Retinal pigment epithelial cell (primary cell): Measurements from ENCODE around the gene MAN2A2.
A peak's percentile ranks its signal among the peaks of the same experiment; 100 is the strongest.

Experiments used
- DNase-seq: peaks from one replicate; pipeline ENCODE4 v3.0.0-alpha.2; 2010; ENCODE audit warnings: low read depth
- H3K4me3 ChIP-seq: 2 replicates; pipeline ENCODE4 v1.5.1; 2011; ENCODE audit warnings: mild to moderate bottlenecking, low read length, control low read depth, moderate library complexity
- TF ChIP-seq, protein P1 (sequence below): conservative IDR thresholded peaks from 2 replicates; pipeline ENCODE4 v1.5.1; 2011; ENCODE audit warnings: low read depth, low read length, control low read depth, inconsistent platforms

Gene MAN2A2

DNA sequence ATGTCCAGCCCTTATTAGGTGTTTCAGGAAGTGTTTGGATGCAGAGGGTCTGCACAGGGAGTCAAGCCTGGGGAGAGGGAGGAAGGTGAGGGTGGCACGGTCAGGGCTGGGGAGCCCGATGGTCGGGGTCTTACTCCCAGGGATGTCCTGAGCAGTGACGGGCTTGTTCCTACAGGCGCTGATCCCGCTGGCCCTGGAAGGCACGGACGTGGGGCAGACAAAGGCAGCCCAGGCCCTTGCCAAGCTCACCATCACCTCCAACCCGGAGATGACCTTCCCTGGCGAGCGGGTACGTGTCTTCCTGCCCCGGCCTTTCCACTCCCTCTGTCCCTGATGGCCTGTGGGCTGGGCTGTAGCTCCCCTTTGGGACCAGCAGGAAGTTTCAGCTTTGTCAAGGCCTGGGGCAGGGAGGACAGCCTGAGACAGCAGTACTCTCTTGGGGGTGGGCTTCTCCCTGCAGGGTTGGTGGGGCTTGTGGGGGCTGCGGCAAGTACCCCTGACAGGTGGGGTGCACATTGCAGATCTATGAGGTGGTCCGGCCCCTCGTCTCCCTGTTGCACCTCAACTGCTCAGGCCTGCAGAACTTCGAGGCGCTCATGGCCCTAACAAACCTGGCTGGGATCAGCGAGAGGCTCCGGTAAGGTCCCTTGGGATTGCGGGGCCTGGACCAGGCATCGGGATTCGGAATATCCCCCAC is 47.0 kb downstream of the MAN2A2 start:
- no peak for DNase-seq
- H3K4me3 ChIP-seq: no peak overlapping the region
- TF ChIP-seq, protein P1, sequence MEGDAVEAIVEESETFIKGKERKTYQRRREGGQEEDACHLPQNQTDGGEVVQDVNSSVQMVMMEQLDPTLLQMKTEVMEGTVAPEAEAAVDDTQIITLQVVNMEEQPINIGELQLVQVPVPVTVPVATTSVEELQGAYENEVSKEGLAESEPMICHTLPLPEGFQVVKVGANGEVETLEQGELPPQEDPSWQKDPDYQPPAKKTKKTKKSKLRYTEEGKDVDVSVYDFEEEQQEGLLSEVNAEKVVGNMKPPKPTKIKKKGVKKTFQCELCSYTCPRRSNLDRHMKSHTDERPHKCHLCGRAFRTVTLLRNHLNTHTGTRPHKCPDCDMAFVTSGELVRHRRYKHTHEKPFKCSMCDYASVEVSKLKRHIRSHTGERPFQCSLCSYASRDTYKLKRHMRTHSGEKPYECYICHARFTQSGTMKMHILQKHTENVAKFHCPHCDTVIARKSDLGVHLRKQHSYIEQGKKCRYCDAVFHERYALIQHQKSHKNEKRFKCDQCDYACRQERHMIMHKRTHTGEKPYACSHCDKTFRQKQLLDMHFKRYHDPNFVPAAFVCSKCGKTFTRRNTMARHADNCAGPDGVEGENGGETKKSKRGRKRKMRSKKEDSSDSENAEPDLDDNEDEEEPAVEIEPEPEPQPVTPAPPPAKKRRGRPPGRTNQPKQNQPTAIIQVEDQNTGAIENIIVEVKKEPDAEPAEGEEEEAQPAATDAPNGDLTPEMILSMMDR: no peak

DNA sequence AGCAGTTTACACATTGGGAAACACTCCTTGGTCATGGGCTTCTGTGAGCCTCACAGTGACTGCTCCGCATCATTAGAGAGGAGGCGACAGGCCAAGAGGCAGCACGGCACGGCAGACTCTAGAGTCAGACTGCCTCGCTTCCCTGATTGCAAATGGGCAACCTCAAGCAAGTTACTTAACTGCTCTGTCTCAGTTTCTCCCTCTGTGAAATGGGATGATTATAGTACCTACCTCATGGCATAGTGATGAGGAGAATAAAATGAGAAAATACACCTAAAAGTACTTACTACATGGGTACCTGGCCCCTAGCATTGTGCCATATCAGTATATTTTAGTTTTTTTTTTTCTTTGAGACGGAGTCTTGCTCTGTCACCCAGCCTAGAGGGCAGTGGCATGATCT is 47.6 kb downstream of the MAN2A2 start:
- TF ChIP-seq, protein P1: no peak
- H3K4me3 ChIP-seq: no peak overlapping the region
- no peak for DNase-seq

DNA sequence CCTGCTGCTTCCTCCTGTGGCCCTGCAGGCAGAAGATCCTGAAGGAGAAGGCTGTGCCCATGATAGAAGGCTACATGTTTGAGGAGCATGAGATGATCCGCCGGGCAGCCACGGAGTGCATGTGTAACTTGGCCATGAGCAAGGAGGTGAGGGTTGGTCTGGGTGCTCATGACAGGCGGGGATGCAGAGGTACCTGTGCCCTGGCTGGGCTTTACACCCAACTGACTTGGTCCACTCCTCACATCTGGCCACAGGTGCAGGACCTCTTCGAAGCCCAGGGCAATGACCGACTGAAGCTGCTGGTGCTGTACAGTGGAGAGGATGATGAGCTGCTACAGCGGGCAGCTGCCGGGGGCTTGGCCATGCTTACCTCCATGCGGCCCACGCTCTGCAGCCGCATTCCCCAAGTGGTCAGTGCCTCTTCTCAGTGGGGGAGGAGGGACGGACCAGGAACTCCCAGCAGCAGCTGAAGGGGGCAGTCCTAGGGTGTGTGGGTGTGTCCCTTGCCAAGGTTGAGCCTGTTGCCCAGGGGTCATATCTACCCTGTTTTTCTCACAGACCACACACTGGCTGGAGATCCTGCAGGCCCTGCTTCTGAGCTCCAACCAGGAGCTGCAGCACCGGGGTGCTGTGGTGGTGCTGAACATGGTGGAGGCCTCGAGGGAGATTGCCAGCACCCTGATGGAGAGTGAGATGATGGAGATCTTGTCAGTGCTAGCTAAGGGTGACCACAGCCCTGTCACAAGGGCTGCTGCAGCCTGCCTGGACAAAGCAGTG is 50.0 kb downstream of the MAN2A2 start:
- DNase-seq: no peak

DNA sequence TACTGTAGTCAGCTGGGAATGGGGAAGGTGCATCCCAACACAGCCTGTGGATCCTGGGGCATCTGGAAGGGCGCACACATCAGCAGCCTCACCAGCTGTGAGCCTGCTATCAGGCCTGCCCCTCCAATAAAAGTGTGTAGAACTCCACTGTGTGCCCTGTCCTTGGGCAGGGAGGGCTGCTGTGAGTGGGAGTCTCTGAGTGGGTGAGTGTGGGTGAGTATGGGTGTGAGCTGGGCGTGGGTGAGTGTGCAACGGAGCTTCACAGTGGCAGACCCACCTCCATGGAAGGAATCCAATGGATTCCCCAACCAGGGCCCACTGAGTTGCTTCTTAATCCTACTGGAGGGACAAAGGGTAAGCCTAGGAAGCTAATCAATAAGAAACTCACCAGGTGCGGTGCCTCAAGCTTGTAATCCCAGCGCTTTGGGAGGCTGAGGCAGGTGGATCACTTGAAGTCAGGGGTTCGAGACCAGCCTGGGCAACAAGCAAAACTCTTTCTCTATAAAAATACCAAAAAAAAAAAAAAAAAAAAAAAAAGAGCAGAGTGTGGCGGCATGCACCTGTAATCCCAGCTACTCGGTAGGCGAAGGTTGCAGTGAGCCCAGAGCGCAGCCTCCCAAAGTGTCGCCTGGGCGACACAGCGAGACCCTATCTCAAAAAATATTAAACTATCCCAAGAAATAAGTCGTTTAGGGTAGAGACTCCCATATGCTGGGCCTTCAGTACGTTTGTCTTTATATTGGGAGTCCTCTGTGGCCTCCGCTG is 51.0 kb downstream of the MAN2A2 start:
- TF ChIP-seq, protein P1: no peak
- no peak for DNase-seq
- peak overlapping the region; percentile 75 for H3K4me3 ChIP-seq

More for the DNA sequence above, 50.0 kb downstream of the MAN2A2 start:
- TF ChIP-seq, protein P1: no peak
- no peak overlapping the region for H3K4me3 ChIP-seq

DNA sequence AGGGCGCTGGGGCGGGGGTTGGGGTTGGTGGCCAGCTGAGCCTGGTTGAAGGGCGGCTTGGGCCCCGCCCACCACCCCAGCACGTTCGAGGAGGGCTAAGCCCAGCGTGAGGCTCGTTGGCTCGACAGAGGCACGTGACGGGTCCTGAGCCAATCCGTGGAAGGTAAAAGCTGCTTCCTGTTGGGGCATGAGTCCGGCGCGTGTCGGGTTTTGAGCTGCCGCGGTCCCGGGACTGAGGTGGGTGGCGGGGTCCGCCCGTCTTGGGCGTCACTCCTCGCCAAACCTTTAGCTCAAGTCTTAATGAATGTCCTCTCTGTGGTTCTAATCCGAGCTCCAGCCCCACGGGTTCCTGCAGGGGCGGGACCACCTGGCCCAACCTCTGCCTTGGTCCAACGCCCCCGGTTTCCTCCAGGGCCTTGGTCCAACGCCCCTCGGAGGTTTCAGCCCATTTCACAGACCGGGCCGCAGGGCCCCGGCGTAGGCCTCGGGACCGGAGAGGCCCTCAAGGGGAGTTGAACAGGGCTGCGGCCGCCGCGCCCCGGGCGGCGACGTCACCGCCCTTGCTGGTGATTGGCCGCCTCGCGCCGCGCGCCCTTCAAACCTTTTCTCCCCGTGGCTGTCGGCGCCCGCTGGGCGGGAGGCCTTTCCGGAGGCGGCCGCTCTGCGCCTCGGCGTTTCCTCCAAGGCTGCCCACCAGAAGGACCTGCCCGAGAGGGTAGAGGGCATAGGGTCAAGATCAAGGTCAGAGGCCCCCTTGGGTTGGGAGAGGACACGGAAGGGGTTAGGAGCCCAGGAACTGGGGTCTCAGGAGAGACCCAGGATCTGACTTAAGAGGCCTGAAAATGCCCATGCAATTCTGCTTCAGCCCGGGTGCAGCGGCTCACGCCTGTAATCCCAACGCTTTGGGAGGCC is 51.9 kb downstream of the MAN2A2 start, which contains the start of gene RCCD1:
TSS of gene RCCD1 (plus strand) at position 173 of the 912 bp plus-strand sequence. CDS start 1,851 bp downstream, outside the sequence.
- TF ChIP-seq, protein P1: no peak
- H3K4me3 ChIP-seq: peak within 1 kb of the TSS; percentile 75
- peak; percentile 85 for DNase-seq

DNA sequence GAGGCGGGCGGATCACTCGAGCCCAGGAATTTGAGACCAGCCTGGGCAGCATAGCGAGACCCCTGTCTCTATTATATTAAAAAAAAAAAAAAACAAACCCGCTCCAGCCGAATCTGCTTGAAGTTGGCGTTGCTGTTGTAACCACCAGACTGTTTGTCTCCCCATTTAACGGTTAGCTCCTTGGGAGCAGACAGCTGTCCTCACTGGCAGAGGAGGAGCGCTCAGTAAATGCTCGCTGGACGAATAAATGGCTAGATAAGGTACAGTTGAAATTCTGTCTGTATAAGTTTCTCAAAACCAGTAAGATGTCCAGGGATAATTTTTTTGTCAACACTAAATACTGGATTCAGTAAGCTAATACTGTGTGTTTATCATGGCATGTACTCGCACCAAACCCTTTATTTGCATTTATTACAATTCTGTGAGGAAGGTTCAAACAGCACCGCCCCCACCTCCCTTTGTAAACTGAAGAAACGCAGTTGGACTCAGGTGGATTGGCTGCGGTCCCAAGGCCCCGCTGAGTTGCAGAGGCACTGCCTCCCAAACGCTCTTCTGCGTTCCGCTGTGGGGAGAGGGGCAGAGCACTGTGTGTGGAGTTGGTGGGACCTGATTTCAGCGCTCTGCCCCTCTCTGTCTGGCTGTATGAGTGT is 52.6 kb downstream of the MAN2A2 start:
- peak overlapping the region; percentile 75 for H3K4me3 ChIP-seq
- TF ChIP-seq, protein P1: no peak
- no peak for DNase-seq
